Measurements from ENCODE around the gene SND1.

Gene SND1

GRCh38 chr7:128029405-128029995 lies 377.5 kb downstream of the SND1 start:
- in situ Hi-C loops (cut with MboI; ENCODE audit: low pct_unique_long_range_greater_than_20kb, low sequenced_read_pairs), result no loop called here

GRCh38 chr7:128030263-128030653 lies 378.3 kb downstream of the SND1 start:
- in situ Hi-C loops (cut with MboI; ENCODE audit: low pct_unique_long_range_greater_than_20kb, low sequenced_read_pairs), result no loop called here
- DNase-seq, result no peak

More at GRCh38 chr7:128029405-128029995, 377.5 kb downstream of the SND1 start:
- DNase-seq, result no peak

GRCh38 chr7:128030654-128031611 lies 378.9 kb downstream of the SND1 start, which contains the start of gene LRRC4:
Gene LRRC4, minus strand, starts transcription at chr7:128031437. Its CDS starts 797 bp downstream, at chr7:128030640.
- in situ Hi-C loops (cut with MboI; ENCODE audit: low pct_unique_long_range_greater_than_20kb, low sequenced_read_pairs), result no loop called here
- DNase-seq, result no peak

- in situ Hi-C loops (cut with MboI; ENCODE audit: low pct_unique_long_range_greater_than_20kb, low sequenced_read_pairs), result no loop called here
- DNase-seq, result no peak
Measured at GRCh38 chr7:128031901-128032604, 380.1 kb downstream of the SND1 start.

GRCh38 chr7:128032605-128033235 lies 380.7 kb downstream of the SND1 start:
- no peak for DNase-seq
- in situ Hi-C loops (cut with MboI; ENCODE audit: low pct_unique_long_range_greater_than_20kb, low sequenced_read_pairs), result no loop called here

- in situ Hi-C loops (cut with MboI; ENCODE audit: low pct_unique_long_range_greater_than_20kb, low sequenced_read_pairs), result no loop called here
- DNase-seq, result no peak
Measured at GRCh38 chr7:128033246-128033645, 381.3 kb downstream of the SND1 start.

GRCh38 chr7:128034825-128035224 lies 382.8 kb downstream of the SND1 start:
- DNase-seq, result no peak
- in situ Hi-C loops (cut with MboI; ENCODE audit: low pct_unique_long_range_greater_than_20kb, low sequenced_read_pairs), result no loop called here

GRCh38 chr7:128035712-128036111 lies 383.7 kb downstream of the SND1 start:
- peak; percentile 15 for DNase-seq
- in situ Hi-C loops (cut with MboI; ENCODE audit: low pct_unique_long_range_greater_than_20kb, low sequenced_read_pairs), result no loop called here

- in situ Hi-C loops (cut with MboI; ENCODE audit: low pct_unique_long_range_greater_than_20kb, low sequenced_read_pairs), result no loop called here
- DNase-seq, result no peak
Measured at GRCh38 chr7:128036226-128036940, 384.4 kb downstream of the SND1 start.

GRCh38 chr7:128037081-128037480 lies 385.1 kb downstream of the SND1 start:
- DNase-seq, result no peak
- in situ Hi-C loops (cut with MboI; ENCODE audit: low pct_unique_long_range_greater_than_20kb, low sequenced_read_pairs), result no loop called here

GRCh38 chr7:128037880-128038619 lies 386.1 kb downstream of the SND1 start:
- in situ Hi-C loops (cut with MboI; ENCODE audit: low pct_unique_long_range_greater_than_20kb, low sequenced_read_pairs), result no loop called here
- DNase-seq, result no peak

- in situ Hi-C loops (cut with MboI; ENCODE audit: low pct_unique_long_range_greater_than_20kb, low sequenced_read_pairs), result no loop called here
- DNase-seq, result no peak
Measured at GRCh38 chr7:128039544-128039953, 387.6 kb downstream of the SND1 start.

- in situ Hi-C loops (cut with MboI; ENCODE audit: low pct_unique_long_range_greater_than_20kb, low sequenced_read_pairs), result no loop called here
- DNase-seq, result no peak
Measured at GRCh38 chr7:128040205-128040604, 388.2 kb downstream of the SND1 start.

GRCh38 chr7:128041203-128041602 lies 389.2 kb downstream of the SND1 start:
- in situ Hi-C loops (cut with MboI; ENCODE audit: low pct_unique_long_range_greater_than_20kb, low sequenced_read_pairs), result no loop called here

GRCh38 chr7:128042012-128042411 lies 390.0 kb downstream of the SND1 start:
- in situ Hi-C loops (cut with MboI; ENCODE audit: low pct_unique_long_range_greater_than_20kb, low sequenced_read_pairs), result no loop called here
- no peak for DNase-seq

More at GRCh38 chr7:128041203-128041602, 389.2 kb downstream of the SND1 start:
- DNase-seq, result no peak

GRCh38 chr7:128044064-128044463 lies 392.1 kb downstream of the SND1 start:
- in situ Hi-C loops (cut with MboI; ENCODE audit: low pct_unique_long_range_greater_than_20kb, low sequenced_read_pairs), result no loop called here
- no peak for DNase-seq

- no peak for DNase-seq
- in situ Hi-C loops (cut with MboI; ENCODE audit: low pct_unique_long_range_greater_than_20kb, low sequenced_read_pairs), result no loop called here
Measured at GRCh38 chr7:128045158-128045557, 393.2 kb downstream of the SND1 start.

GRCh38 chr7:128045766-128046165 lies 393.8 kb downstream of the SND1 start:
- no peak for DNase-seq
- in situ Hi-C loops (cut with MboI; ENCODE audit: low pct_unique_long_range_greater_than_20kb, low sequenced_read_pairs), result no loop called here

All from KBM-7 (cell line).